ENCODE results near the gene KLHL2.
"Not testable (repeated sequence)": the region's sequence is repeated elsewhere in the genome, so short reads cannot be mapped to it uniquely, and the experiment has no call there.

GRCh38 chr4:165279531-165279930, 72.2 kb downstream of the KLHL2 start:
- TF ChIP-seq CTCF (IDR thresholded peaks at IDR 0.05; ENCODE audit: poor library complexity); EZH2 (IDR thresholded peaks at IDR 0.05; ENCODE audit: borderline replicate concordance): not testable (repeated sequence)
